Measurements from ENCODE around the gene PRDX5.
"Not testable (repeated sequence)": the region's sequence is repeated elsewhere in the genome, so short reads cannot be mapped to it uniquely, and the experiment has no call there.

Gene PRDX5

DNA sequence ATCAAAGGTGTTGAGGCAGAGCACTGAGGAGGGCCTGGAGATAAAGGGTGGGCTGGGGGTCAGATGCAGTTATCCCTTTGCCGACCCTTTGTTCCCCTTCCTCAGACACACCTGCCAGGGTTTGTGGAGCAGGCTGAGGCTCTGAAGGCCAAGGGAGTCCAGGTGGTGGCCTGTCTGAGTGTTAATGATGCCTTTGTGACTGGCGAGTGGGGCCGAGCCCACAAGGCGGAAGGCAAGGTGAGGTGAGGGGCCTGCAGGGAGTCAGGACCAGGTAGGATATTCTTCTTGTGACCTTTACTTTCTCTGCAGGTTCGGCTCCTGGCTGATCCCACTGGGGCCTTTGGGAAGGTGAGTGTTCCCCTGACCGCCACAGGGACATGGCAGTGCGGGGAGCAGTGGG, 2.6 kb downstream of the PRDX5 start:
- TF ChIP-seq, protein P1, sequence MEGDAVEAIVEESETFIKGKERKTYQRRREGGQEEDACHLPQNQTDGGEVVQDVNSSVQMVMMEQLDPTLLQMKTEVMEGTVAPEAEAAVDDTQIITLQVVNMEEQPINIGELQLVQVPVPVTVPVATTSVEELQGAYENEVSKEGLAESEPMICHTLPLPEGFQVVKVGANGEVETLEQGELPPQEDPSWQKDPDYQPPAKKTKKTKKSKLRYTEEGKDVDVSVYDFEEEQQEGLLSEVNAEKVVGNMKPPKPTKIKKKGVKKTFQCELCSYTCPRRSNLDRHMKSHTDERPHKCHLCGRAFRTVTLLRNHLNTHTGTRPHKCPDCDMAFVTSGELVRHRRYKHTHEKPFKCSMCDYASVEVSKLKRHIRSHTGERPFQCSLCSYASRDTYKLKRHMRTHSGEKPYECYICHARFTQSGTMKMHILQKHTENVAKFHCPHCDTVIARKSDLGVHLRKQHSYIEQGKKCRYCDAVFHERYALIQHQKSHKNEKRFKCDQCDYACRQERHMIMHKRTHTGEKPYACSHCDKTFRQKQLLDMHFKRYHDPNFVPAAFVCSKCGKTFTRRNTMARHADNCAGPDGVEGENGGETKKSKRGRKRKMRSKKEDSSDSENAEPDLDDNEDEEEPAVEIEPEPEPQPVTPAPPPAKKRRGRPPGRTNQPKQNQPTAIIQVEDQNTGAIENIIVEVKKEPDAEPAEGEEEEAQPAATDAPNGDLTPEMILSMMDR (IDR thresholded peaks at IDR 0.05) = no peak
- no peak for TF ChIP-seq ZFX (IDR thresholded peaks at IDR 0.05; ENCODE audit: borderline replicate concordance)
- H3K27ac ChIP-seq = 0 out of 2 replicates have a peak overlapping the region, but pooled peaks have one; percentile 98

- TF ChIP-seq, protein P1 (IDR thresholded peaks at IDR 0.05) = no peak
- TF ChIP-seq ZFX (IDR thresholded peaks at IDR 0.05; ENCODE audit: borderline replicate concordance) = no peak
- H3K27ac ChIP-seq = no peak overlapping the region
Measured at GRCh38 chr11:64321026-64321425, 3.1 kb downstream of the PRDX5 start.

- H3K27ac ChIP-seq = no peak overlapping the region
- TF ChIP-seq ZFX (IDR thresholded peaks at IDR 0.05; ENCODE audit: borderline replicate concordance) = no peak
- TF ChIP-seq, protein P1 (IDR thresholded peaks at IDR 0.05) = no peak
Measured at GRCh38 chr11:64321533-64321932, 3.6 kb downstream of the PRDX5 start.

DNA sequence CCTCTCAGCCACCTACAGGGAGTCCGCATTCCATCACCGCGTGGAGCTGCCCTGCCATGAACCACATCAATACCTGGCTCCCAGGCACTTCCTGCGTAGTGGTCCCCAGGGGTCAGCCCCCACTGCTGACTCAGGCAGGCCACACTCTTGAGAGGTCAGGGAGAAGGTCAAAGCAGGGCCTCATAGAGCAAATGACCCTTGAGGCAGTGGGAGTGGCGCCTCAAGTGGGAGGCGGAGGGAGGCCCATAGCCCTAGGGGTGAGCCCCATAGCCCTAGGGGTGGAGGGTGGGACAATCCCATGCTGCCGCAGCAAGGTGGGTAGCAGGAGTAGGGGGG, 5.0 kb downstream of the PRDX5 start:
- TF ChIP-seq ZFX (IDR thresholded peaks at IDR 0.05; ENCODE audit: borderline replicate concordance) = no peak
- TF ChIP-seq, protein P1 (IDR thresholded peaks at IDR 0.05) = no peak

DNA sequence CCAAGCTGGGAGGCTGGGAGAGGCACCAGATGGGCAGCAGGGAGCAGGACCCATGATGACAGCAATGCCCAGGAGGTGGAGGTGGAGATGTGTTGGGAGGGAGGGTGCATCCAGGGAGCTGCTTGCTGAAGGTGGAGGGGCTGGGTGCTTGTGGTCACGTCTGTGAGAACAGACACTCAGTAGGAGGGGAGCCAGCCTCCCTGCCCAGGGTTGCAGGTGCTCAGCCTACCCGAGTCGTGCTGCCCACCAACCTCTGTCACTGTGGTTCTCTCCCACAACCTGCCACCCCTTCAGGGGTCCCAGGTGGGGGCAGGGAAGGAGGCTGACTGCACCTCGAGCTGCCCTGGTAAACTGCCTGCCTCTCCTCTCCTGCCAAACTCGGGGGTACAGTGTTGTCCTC, 5.5 kb downstream of the PRDX5 start:
- H3K27ac ChIP-seq = no peak overlapping the region
- TF ChIP-seq ZFX (IDR thresholded peaks at IDR 0.05; ENCODE audit: borderline replicate concordance) = no peak
- TF ChIP-seq, protein P1 (IDR thresholded peaks at IDR 0.05) = no peak

More for the DNA sequence above, 5.0 kb downstream of the PRDX5 start:
- no peak overlapping the region for H3K27ac ChIP-seq

- H3K27ac ChIP-seq = not testable (repeated sequence)
Measured at GRCh38 chr11:64323984-64324383, 6.1 kb downstream of the PRDX5 start.

DNA sequence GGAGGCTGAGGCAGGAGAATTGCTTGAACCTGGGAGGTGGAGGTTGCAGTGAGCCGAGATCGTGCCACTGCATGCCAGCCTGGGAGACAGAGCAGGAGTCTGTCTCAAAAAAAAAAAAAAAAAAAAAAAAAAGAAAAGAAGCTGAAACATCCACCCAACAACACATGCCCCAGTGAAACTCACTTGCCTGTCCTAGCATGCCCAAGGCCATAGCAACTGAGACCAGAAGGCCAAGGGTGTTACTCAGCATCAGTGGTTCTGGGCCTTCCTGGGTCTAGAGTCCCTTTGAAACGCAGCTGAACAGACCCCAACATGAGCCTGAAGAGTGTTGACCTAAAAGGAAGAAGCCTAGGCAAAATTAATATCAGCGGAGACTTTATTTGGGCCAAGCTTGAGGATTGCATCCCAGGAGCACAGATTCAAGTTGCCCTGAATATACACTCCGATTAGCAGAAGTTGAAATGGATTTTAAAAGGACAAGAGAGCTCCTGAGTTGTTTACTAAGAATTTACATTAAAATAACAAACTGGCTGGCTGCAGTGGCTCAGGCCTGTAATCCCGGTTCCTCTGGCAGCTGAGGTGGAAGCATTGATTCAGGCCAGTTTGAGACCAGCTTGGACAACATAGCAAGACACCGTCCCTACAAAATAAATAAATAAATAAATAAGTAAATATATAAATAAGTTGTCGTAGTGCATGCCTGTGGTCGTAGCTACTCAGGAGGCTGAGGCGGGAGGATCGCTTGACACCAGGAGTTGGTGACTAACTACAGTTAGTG, 7.0 kb downstream of the PRDX5 start:
- no peak overlapping the region for H3K27ac ChIP-seq
- TF ChIP-seq, protein P1 (IDR thresholded peaks at IDR 0.05) = no peak
- no peak for TF ChIP-seq ZFX (IDR thresholded peaks at IDR 0.05; ENCODE audit: borderline replicate concordance)

DNA sequence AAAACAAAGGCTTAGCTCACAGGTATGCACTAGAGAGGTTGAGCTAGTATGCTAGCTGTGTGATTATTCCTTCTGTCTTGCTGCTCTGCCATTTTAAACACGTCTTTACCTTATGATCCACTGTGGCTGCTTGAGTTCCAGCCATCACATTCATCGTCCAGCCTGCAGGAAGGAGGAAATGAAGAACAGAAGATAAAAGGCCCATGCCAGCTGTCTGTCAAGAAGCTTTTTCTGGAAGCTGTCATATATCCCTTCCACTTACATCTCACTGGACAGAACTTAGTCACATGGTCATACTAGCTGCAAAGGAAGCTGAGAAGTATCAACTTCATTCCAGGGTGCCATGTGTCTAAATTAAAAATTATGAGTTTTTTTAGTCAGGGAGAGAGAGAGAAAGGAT, 9.5 kb downstream of the PRDX5 start:
- H3K27ac ChIP-seq = no peak overlapping the region
- TF ChIP-seq, protein P1 (IDR thresholded peaks at IDR 0.05) = no peak
- no peak for TF ChIP-seq ZFX (IDR thresholded peaks at IDR 0.05; ENCODE audit: borderline replicate concordance)

Measured in 22Rv1 (cell line).